Right atrium auricular region (tissue), 2 donors: Measurements from ENCODE around the gene GYPC. TPM values are rescaled to one million over a fixed set of nuclear protein-coding genes. Genes with fewer than 3 reads are reported as not detected.
"Not testable (repeated sequence)": the region's sequence is repeated elsewhere in the genome, so short reads cannot be mapped to it uniquely, and the experiment has no call there.

Source experiments
- DNase-seq: peaks from one replicate; pipeline ENCODE4 v3.0.0-alpha.2; 2019; ENCODE audit warnings: low spot score
- H3K27ac ChIP-seq, 2 donors: fragments of 200-600 bp; sonication (generic); 1 replicate in 1 of 2; 2 replicates in 1 of 2; pipeline ENCODE4 v1.5.1; 2016 to 2019
- H3K27me3 ChIP-seq, 2 donors: fragments of 200-600 bp; sonication (generic); one replicate each; pipeline versions ENCODE4 v1.5.1 to v1.6.0; 2017 to 2019
- H3K36me3 ChIP-seq: fragments of 200-600 bp; sonication (generic); one replicate; pipeline ENCODE4 v1.5.1; 2016
- H3K4me1 ChIP-seq, 2 donors: fragments of 200-600 bp; sonication (generic); one replicate each; pipeline versions ENCODE4 v1.5.1 to v1.6.0; 2017 to 2019
- H3K4me3 ChIP-seq, 2 donors: fragments of 200-600 bp; sonication (generic); 1 replicate in 1 of 2; 2 replicates in 1 of 2; pipeline ENCODE4 v1.5.1; 2017 to 2019; ENCODE audit warnings: mild to moderate bottlenecking in 1 of 2, moderate library complexity in 1 of 2
- H3K9me3 ChIP-seq, 2 donors: fragments of 200-600 bp; sonication (generic); one replicate each; pipeline ENCODE4 v1.5.1; 2019
- CTCF ChIP-seq, 2 donors: fragments of 200-600 bp; sonication (generic); IDR thresholded peaks; one replicate each; pipeline ENCODE4 v1.5.1; 2019; ENCODE audit warnings: antibody characterized with exemption in 2 of 2
- total RNA-seq, 2 donors: library from RNA; depleted of rRNA; stranded (reverse); fragments of >200 nt; gene quantifications; one replicate each; pipeline ENCODE4 v1.1.0, GENCODE V29; 2016

The GYPC gene
- total RNA-seq, 2 donors from 2014 or later: 53.8 to 74.9 TPM

DNA sequence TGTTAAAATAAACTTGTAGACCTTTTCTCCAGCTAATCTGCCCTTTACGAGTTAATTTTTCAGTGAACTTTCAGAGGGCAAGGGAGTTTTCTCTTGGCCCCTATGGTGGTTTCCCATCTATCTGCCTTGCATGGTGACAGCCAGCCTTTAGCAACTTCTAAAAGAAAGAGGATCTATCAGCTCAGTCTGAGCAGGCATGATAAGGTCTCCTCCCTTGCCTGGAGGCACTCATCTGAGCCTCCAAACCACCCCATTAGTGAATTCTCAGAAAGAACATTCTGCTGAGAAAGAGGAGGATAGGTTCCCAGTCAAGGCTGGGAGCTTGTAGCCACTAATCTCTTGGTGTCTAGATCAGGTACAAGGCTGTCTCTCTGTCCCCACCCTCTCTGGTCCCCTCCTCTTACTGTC, 10.7 kb upstream of the GYPC start:
- Histone ChIP-seq H3K36me3 (no peaks in the 10 kb centered on the region), H3K4me3 (no peak overlapping the region), H3K9me3 (no peaks in the 10 kb centered on the region), H3K4me1 (no peaks in the 10 kb centered on the region), H3K27me3 (no peaks in the 10 kb centered on the region), H3K27ac (no peak overlapping the region)
- no peak for TF ChIP-seq CTCF (IDR thresholded peaks at IDR 0.05)
- no peak for DNase-seq

GRCh38 chr2:126646026-126646425, 9.9 kb upstream of the GYPC start:
- H3K9me3 ChIP-seq: no peaks in the 10 kb centered on the region
- H3K4me1 ChIP-seq: no peaks in the 10 kb centered on the region
- TF ChIP-seq CTCF (IDR thresholded peaks at IDR 0.05): no peak
- H3K4me3 ChIP-seq: no peak overlapping the region
- no peaks in the 10 kb centered on the region for H3K36me3 ChIP-seq
- no peak for DNase-seq
- no peaks in the 10 kb centered on the region for H3K27me3 ChIP-seq
- no peak overlapping the region for H3K27ac ChIP-seq

DNA sequence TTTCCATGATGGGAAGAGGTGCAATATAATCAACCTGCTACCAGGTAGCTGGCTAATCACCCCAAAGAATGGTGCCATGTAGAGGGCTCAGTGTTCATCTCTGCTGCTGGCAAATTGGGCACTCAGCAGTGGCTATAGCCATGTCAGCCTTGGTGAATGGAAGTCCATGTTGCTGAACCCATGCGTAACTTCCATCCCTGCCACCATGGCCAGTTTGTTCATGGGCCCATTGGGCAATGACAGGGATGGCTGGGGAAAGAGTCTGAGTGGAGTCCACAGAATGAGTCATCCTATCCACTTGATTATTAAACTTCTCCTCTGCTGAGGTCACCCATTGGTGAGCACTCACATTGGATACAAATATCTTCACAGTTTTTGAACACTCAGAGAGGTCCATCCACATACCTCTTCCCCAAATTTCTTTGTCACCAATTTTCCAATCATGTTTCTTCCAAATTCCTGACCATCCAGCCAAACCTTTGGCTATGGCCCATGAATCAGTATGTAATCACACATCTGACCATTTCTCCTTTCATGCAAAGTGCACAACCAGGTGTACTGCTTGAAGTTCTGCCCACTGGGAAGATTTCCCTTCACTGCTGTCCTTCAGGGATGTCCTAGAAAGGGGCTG, 8.1 kb upstream of the GYPC start:
- not testable (repeated sequence) for H3K4me1 ChIP-seq, H3K27ac ChIP-seq, H3K36me3 ChIP-seq, H3K9me3 ChIP-seq, H3K27me3 ChIP-seq, H3K4me3 ChIP-seq, DNase-seq

DNA sequence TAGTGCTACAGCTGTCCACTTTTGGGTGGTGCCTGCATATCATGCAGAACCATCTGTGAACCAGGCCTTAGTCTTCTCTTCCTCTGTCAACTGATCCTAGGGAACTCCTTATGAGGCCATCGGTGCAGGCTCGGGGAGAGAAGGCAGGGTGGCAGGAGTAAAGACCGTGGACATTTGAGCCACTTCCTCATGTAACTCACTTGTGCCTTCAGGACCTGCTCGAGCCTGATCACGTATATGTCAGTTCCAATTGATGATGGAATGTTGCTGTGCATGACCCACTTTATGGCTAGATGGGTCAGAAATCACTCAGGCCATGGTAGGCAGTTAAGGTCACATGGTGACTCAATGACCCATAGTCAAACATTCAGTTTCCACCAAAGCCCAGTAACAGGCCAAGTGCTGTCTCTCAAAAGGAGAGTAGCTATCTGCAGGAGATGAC, 7.6 kb upstream of the GYPC start:
- not testable (repeated sequence) for H3K4me3 ChIP-seq, H3K36me3 ChIP-seq, DNase-seq, H3K27ac ChIP-seq, H3K9me3 ChIP-seq, H3K4me1 ChIP-seq, H3K27me3 ChIP-seq

GRCh38 chr2:126649101-126649500, 6.9 kb upstream of the GYPC start:
- no peak overlapping the region for H3K27ac ChIP-seq
- TF ChIP-seq CTCF (IDR thresholded peaks at IDR 0.05): no peak
- no peaks in the 10 kb centered on the region for H3K9me3 ChIP-seq
- no peaks in the 10 kb centered on the region for H3K4me1 ChIP-seq
- H3K4me3 ChIP-seq: no peak overlapping the region
- H3K27me3 ChIP-seq: no peaks in the 10 kb centered on the region
- H3K36me3 ChIP-seq: no peaks in the 10 kb centered on the region
- DNase-seq: no peak

DNA sequence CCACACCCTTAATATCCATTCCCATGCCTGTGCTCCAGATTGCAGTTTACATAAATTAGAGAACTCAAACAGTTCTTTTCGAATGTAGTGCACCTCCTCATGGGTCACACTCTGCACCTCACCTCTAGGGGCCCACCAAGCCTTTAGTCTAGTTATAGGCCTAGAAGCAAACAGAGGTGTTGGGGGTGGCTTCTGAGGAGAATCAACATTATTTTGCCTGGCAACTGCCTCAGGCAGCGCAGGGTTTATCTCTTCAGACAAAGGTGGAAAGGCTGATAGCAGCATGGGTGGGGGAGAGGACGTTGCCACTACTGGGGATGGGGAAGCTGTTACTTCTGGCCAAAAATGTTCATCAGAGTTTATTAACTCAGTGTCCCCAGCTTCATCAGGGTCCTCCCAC, 5.0 kb upstream of the GYPC start:
- no peak overlapping the region for H3K4me3 ChIP-seq
- H3K4me1 ChIP-seq: peaks cover 0 to 15% of the 10 kb centered on the region in 2 donors

More for the DNA sequence above, 5.0 kb upstream of the GYPC start:
- Histone ChIP-seq H3K36me3 (no peaks in the 10 kb centered on the region), H3K27me3 (no peaks in the 10 kb centered on the region), H3K9me3 (no peaks in the 10 kb centered on the region), H3K27ac (no peak overlapping the region)
- TF ChIP-seq CTCF (IDR thresholded peaks at IDR 0.05): no peak
- no peak for DNase-seq
